NCI-H2107 treated with DMSO at 0.1 percent for 48 hours (cell line): Measurements from ENCODE around the gene PLAAT5.
"Not testable (repeated sequence)": the region's sequence is repeated elsewhere in the genome, so short reads cannot be mapped to it uniquely, and the experiment has no call there.

ENCODE experiments used
- DNase-seq: peaks from one replicate; lab custom pipeline; 2025; ENCODE audit not compliant: unreplicated experiment; lab: John Stamatoyannopoulos, UW

Gene PLAAT5

DNA sequence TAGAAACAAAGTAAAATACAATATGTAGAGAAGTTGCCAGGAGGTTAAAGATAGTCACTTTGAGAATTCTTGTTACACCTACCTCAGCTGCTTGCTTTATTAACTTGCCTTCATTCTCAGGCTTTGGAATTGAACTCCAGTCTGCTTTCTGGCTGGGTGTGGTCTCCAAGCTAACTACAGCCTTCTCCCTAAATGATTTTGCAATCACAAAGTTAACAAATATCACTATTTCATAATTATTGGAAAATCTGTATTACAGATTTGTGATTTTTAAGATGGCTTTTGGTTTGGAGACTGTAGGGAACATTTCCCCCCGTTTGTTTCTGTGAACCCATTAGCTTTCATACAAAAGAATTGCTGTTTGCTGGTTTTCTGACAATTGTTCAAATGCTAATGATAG, 2.2 kb downstream of the PLAAT5 start:
- no peak for DNase-seq

DNA sequence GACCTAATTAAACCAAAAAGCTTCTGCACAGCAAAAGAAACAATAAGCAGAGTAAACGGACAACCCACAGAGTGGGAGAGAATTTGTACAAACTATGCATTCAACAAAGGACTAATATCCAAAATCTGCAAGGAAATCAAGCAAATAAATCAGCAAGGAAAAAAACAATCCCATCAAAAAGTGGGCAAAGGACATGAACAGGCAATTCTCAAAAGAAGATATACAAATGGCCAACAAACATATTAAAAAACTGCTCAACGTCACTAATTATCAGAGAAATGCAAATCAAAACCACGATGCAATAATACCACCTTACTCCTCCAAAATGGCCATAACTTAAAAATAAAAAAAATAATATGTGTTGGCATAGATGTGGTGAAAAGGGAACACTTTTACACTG, 5.2 kb downstream of the PLAAT5 start:
- DNase-seq: no peak

DNA sequence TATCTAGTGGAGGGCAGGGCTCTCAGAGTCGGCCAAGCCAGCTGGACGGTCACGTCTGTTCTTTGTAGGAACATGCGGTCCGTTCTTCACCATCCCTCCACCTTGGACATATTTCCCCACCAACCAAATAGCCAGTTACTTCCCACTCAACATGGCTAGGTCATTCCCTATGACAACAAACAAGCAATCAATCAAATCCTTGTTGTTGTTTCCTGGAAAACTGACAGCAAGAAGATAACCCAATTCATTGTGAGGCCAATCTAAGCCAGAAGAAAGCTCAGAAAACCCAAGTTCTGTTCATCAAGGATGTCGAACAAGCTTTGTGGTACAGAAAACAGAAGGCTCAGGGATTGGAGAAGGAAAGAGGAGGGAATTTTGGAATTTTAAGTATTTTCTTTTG, 10.9 kb downstream of the PLAAT5 start:
- DNase-seq: no peak

DNA sequence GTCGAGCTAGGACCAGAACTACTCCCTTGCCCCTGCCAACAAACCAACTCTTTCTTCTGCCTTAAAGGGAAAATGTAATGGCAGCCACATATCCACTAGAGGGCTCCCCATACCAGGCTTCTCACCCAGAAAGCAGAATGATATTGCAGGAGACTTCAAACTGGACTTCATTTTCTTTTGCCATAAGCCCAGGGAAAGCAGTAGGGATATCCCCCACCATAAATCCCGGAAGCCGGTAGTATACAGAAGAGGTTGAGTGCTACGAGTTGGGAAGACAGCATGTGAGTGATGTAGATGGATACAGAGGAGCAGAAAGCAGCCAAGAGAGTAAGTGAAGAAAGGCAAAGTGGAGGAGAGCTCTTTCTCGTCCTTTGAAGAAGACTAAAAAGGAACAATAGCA, 12.1 kb downstream of the PLAAT5 start:
- peak; percentile 62 for DNase-seq

DNA sequence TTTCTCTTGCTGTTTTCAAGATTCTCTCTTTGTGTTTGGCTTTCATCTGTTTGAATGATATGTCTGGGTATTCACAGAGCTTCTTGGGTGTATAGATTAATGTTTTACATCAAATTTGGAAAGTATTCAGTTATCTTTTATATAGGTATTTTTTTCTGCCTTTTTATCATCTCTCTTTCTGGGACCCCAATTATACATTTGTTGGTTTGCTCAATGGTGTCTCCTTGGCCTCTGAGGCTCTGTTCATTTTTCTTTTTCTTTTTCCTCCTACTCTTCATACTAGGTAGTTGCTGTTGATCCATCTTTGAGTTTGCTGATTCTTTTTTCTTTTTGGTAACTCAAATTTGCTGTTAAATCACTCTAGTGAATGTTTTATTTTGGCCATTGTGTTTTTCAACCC, 14.3 kb downstream of the PLAAT5 start:
- no peak for DNase-seq

DNA sequence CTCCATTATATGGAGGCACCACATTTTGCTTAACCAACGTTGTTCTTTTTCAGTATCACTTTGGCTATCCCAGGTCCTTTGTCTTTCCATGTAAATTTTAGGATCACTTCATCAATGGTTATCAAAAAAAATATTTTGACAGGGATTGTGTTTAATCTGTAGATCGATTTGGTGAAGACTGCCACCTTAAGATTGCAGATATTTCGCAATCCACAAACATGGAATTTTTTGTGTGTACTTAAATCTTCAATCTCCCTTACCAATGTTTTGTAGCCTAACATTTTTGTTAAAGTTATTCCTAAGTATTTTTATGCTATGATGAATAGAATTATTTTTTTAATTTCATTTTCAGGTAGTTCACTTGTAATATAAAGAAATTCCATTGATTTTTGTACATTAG, 18.6 kb downstream of the PLAAT5 start:
- no peak for DNase-seq

DNA sequence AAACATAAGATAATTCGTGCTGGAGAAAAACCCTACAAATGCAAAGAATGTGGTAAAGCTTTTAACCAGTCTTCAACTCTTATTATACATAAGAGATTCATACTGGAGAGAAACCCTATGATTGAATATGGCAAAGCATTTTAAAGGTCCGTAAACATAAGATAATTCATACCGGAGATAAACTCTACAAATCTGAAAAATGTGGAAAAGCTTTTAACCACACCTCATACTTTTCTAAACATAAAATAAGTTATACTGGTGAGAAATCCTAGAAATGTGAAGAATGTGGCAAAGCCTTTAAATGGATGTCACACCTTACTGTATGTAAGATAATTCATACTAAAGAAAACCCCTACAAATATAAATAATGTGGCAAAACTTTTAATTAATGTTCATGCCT, 20.7 kb downstream of the PLAAT5 start:
- no peak for DNase-seq

DNA sequence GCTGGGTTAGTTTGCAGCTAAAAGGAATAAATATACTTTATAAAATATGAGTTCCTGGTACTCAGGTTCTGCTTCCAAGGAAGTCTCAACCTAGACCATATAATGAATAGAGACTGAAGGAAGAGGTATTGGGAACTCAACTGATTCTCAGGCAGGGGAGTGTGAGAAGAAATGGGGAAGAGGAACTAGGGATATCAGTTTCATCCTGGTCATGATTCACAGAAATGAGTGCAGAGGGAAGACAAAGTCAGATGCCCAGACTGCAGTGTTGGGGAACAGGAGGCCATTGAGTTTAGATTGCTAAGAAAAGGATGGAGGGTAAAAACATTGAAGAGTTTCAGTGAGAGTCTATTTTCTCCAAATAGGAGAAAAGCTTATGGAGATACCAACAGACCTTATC, 28.8 kb downstream of the PLAAT5 start:
- no peak for DNase-seq

DNA sequence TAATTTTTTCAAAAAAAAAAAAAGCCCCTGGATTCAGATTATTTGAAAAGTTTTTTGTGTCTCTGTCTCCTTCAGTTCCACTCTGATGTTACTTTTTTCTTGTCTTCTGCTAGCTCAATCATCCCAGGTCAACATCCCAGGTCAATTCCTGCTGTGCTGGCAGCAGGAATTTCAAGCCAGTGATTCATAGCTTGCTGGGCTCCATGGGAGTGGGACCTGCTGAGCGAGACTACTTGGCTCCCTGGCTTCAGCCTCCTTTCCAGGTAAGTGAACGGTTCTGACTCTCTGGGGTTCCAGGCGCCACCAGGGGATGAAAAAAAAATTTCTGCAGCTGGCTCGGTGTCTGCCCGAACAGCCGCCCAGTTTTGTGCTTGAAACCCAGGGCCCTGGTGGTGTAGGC, 31.4 kb downstream of the PLAAT5 start:
- DNase-seq: no peak

DNA sequence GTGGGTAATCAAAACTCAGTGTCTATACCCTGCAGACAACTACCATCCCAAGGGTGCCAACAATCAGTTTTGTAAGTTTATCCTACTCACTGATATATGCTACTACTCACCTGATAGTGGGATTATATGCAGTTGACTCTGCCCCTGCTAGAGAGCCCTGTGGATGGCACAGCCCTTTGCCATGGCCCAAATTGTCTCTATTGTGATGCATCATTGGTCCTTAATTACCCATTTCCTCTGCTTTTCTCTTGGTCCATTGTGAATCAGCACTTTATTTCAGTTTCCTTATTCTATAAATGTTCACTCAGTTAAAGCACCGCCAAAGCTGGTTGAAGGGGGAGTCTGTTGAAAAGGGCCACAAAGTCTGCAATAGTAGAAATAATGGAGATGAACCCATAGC, 42.3 kb downstream of the PLAAT5 start:
- DNase-seq: no peak

DNA sequence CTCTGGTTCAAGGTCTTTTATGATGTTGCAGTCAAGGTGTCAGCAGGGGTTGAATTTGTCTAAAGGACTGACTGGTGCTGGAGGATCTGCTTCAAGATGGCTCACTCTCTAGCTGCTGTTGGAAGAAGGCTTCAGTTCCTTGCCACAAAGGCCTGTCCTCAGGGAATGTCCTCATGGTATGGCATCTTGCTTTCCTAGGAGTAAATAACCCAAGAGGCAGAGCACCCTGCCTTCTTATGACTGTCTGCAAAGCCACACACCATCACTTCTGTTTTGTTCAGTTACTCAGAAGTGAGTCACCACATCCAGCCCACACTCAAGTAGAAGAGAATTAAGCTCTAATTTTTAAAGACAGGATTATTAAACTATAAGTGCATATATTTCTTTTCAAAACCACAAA, 45.2 kb downstream of the PLAAT5 start:
- DNase-seq: no peak

DNA sequence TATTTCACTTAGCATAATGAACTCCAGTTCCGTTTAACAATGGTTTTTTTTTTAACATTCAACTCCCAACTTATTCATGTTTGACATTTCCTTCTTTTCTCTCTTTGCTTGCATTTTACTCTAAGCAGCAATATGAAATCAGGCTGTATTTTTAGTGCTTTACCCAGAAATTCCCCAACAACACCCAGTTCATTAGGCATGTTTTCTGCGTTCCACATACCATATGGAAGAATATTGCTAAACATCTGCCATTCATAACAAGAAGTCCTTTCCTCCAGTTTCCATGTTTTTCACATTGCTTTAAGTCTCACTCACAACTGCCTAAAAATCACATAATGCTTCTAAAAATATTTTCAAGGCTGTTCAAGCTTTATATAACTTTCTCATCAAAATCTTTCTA, 45.8 kb downstream of the PLAAT5 start:
- DNase-seq: no peak

DNA sequence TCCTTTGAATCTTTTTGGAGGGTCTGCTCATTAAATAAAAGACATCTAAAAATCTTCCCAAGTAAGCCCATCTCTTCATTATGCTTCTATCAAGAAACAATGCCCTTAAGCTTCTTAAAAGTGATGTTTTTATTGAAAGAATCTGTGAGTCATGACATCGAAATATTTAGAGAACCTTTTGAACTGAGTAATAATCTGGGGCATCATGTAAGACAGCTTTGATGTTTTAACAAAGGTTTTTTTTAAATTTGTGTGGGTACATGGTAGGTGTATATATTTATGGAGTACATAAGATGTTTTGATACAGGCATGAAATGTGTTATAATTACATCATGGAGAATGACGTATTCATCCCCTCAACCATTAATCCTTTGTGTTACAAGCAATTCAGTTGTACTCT, 46.8 kb downstream of the PLAAT5 start:
- no peak for DNase-seq

DNA sequence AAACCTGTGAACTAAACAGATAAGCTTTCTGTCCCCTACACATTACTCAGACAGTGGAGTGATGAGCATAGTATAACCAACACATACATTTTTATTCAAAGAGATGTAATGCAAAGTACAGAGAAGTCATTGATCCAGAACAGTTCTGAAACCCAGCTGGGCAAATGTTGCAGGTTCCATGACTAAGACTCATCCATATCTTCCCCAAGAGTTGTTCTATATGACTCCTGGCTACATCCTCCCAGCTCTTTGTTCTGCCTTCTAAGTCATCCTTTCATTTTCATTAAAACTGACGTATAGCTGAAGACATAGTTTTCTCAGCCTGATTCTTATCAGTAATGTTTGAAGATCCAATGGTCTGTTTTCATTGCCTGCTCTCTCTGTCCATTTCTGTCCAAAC, 47.3 kb downstream of the PLAAT5 start:
- no peak for DNase-seq

DNA sequence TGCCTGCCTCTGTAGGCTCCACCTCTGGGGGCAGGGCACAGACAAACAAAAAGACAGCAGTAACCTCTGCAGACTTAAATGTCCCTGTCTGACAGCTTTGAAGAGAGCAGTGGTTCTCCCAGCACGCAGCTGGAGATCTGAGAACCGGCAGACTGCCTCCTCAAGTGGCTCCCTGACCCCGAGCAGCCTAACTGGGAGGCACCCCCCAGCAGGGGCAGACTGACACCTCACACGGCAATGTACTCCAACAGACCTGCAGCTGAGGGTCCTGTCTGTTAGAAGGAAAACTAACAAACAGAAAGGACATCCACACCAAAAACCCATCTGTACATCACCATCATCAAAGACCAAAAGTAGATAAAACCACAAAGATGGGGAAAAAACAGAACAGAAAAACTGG, 55.1 kb downstream of the PLAAT5 start:
- not testable (repeated sequence) for DNase-seq

DNA sequence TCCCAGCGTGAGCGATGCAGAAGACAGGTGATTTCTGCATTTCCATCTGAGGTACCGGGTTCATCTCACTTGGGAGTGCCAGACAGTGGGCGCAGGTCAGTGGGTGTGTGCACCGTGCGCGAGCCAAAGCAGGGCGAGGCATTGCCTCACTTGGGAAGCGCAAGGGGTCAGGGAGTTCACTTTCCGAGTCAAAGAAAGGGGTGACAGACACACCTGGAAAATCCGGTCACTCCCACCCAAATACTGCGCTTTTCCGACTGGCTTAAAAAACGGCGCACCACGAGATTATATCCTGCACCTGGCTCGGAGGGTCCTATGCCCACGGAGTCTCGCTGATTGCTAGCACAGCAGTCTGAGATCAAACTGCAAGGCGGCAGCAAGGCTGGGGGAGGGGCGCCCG, 55.6 kb downstream of the PLAAT5 start:
- not testable (repeated sequence) for DNase-seq

DNA sequence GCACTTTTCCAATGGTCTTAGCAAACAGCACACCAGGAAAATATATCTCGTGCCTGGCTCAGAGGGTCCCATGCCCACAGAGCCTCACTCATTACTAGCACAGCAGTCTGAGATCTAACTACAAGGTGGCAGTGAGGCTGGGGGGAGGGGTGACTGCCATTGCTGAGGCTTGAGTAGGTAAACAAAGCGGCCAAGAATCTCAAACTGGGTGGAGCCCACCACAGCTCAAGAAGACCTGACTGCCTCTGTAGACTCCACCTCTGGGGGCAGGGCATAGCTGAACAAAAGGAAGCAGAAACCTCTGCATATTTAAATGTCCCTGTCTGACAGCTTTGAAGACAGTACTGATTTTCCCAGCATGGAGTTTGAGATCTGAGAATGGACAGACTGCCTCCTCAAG, 60.2 kb downstream of the PLAAT5 start:
- not testable (repeated sequence) for DNase-seq

DNA sequence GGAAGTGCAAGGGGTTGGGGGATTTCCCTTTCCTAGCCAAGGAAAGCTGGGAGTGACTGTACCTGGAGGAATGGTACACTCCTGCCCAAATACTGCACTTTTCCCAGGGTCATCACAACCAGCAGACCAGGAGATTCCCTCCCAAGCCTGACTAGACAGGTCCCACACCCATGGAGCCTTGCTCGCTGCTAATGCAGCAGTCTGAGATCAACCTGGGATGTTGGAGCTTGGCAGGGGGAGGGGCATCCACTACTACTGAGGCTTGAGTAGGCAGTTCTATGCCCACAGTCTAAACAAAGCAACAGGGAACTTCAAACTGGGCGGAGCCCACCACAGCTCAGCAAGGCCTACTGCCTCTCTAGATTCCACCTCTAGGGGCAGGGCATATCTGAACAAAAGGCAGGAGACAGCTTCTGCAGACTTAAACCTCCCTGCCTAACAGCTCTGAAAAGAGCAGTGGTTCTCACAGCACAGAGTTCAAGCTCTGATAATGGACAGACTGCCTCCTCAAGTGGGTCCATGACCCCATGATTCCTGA, 62.9 kb downstream of the PLAAT5 start:
- DNase-seq: no peak

DNA sequence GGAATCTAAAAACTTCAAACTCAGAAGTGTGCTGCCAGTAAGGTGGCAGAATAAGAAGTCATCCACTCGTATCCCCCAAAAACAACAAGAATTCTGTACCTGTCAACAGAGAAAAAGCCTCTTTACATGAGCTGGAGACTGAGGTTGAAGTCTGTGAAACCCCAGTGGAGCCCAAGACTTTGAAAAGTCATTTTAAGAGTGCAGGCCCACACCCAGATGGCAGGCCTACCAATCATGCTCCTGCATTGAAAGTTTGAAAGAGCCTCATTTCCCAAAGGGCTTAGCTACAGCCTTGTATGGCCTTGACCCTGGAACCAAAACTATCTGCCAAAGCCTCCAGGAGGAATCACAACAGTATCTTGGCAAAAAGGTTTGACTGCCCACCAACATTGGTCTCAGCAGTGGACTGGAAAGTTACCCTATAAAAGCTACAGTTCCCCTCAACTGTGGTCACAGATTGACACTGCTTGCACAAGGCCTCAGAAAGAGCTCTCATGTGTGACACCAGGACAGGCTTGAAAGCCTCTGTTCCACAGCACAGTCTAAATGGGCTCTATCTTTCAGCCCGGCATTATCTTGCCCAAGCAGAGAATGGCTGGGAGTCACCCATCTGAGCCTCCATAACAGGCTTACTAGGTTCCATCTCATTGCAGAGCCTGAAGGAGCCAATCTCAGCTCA, 73.7 kb downstream of the PLAAT5 start:
- DNase-seq: no peak
